H1 (cell line): Measurements from ENCODE around the gene UNC5B. TPM values are rescaled to one million over a fixed set of nuclear protein-coding genes. Genes with fewer than 3 reads are reported as not detected.

Experiments used
- CTCF ChIA-PET: fragments of 300-600 bp; sonication (Branson Sonifier 250); formaldehyde crosslinking; loops from one replicate; lab custom pipeline; 2021; ENCODE audit not compliant: partially characterized antibody; lab: Charles Lee
- POLR2A ChIA-PET: fragments of 300-600 bp; sonication (Branson Sonifier 250); formaldehyde crosslinking; loops from one replicate; lab custom pipeline; 2021; ENCODE audit warnings: inconsistent platforms; ENCODE audit not compliant: partially characterized antibody; lab: Charles Lee
- DNase-seq, 2 experiments: peaks; one replicate each; pipeline versions ENCODE4 v3.0.0 to v3.0.0-alpha.2; 2010 to 2022; ENCODE audit warnings: low spot score in 2 of 2, low read depth in 1 of 2, mixed read lengths in 1 of 2
- FAIRE-seq: peaks from 2 replicates; lab custom pipeline; 2011; peaks lifted over from hg19 to GRCh38; lab: Jason Lieb, UNC
- H2AFZ ChIP-seq: 2 replicates; pipeline ENCODE4 v1.8.1; 2012; ENCODE audit warnings: low read length, inconsistent platforms
- H2AK5ac ChIP-seq: 2 replicates; pipeline ENCODE4 v1.6.1; 2013; ENCODE audit warnings: low read depth, low read length
- H2BK120ac ChIP-seq: replicated peaks from 2 replicates; pipeline ENCODE3; 2013; ENCODE audit warnings: low read depth, low read length, inconsistent platforms
- H2BK12ac ChIP-seq: 2 replicates; pipeline ENCODE4 v1.6.1; 2013; ENCODE audit warnings: low read depth, low read length
- H2BK15ac ChIP-seq: 2 replicates; pipeline ENCODE4 v1.6.1; 2013; ENCODE audit warnings: low read length
- H2BK20ac ChIP-seq: 2 replicates; pipeline ENCODE4 v1.6.1; 2013; ENCODE audit warnings: low read length
- H2BK5ac ChIP-seq: 2 replicates; pipeline ENCODE4 v1.6.1; 2013; ENCODE audit warnings: low read depth, low read length
- H3K14ac ChIP-seq: 2 replicates; pipeline ENCODE4 v1.6.1; 2013; ENCODE audit warnings: inconsistent platforms; ENCODE audit not compliant: insufficient read length
- H3K18ac ChIP-seq: 2 replicates; pipeline ENCODE4 v1.6.1; 2013; ENCODE audit warnings: low read length; ENCODE audit errors: extremely low read depth
- H3K23ac ChIP-seq: 2 replicates; pipeline ENCODE4 v1.6.1; 2013; ENCODE audit warnings: inconsistent platforms; ENCODE audit not compliant: insufficient read length
- H3K23me2 ChIP-seq: 2 replicates; pipeline ENCODE4 v1.6.1; 2013; ENCODE audit warnings: low read depth, low read length
- H3K27ac ChIP-seq: 2 replicates; pipeline ENCODE4 v1.6.1; 2011; ENCODE audit warnings: low read depth, low read length, inconsistent platforms
- H3K27me3 ChIP-seq, 4 experiments: replicated peaks in 1 of 4; 1 replicate in 1 of 4; 2 replicates in 3 of 4; pipeline versions ENCODE4 v1.6.1 to v1.8.1; 2011 to 2013; ENCODE audit warnings: low read length in 3 of 4, mild to moderate bottlenecking in 3 of 4, inconsistent platforms in 2 of 4, mixed read lengths in 2 of 4, moderate library complexity in 1 of 4; ENCODE audit not compliant: control insufficient read depth in 3 of 4, insufficient read depth in 3 of 4; ENCODE audit errors: extremely low read depth in 1 of 4
- H3K36me3 ChIP-seq, 4 experiments: 2 replicates each; pipeline versions ENCODE4 v1.6.1 to v1.8.1; 2011 to 2013; ENCODE audit warnings: mild to moderate bottlenecking in 4 of 4, low read length in 3 of 4, moderate library complexity in 2 of 4, control low read depth in 1 of 4, inconsistent platforms in 1 of 4; ENCODE audit not compliant: insufficient read depth in 4 of 4, control insufficient read depth in 2 of 4
- H3K4ac ChIP-seq: replicated peaks from 2 replicates; pipeline ENCODE3; 2013; ENCODE audit warnings: low read length, low read depth, mixed read lengths, inconsistent platforms; ENCODE audit not compliant: insufficient read length
- H3K4me1 ChIP-seq, 4 experiments: replicated peaks in 1 of 4; 1 replicate in 1 of 4; 2 replicates in 3 of 4; pipeline versions ENCODE4 v1.6.1 to v1.8.1; 2011 to 2013; ENCODE audit warnings: low read length in 3 of 4, inconsistent platforms in 2 of 4, mixed read lengths in 1 of 4; ENCODE audit not compliant: insufficient read depth in 4 of 4, control insufficient read depth in 3 of 4
- H3K4me2 ChIP-seq, 2 experiments: 2 replicates each; pipeline versions ENCODE4 v1.6.1 to v1.8.1; 2011 to 2013; ENCODE audit warnings: low read depth in 2 of 2, low read length in 2 of 2, control low read depth in 1 of 2, inconsistent platforms in 1 of 2, mild to moderate bottlenecking in 1 of 2; ENCODE audit not compliant: insufficient read depth in 1 of 2
- H3K4me3 ChIP-seq, 4 experiments: fragments of 200-600, 300-600 bp in 1 of 4; sonication (generic), shearing (Covaris generic), sonication (Bioruptor Twin) in 1 of 4; 2 replicates each; pipeline versions ENCODE4 v1.5.1 to v1.8.1; 2011 to 2016; ENCODE audit warnings: low read length in 4 of 4, low read depth in 3 of 4, control low read depth in 2 of 4, inconsistent platforms in 2 of 4, mild to moderate bottlenecking in 2 of 4, mixed read lengths in 1 of 4, moderate library complexity in 1 of 4; ENCODE audit not compliant: insufficient read depth in 2 of 4; ENCODE audit errors: extremely low read depth in 1 of 4
- H3K56ac ChIP-seq: replicated peaks from 2 replicates; pipeline ENCODE3; 2013; ENCODE audit warnings: low read depth, mild to moderate bottlenecking, mixed read lengths, low read length, inconsistent platforms; ENCODE audit not compliant: insufficient read length
- H3K79me1 ChIP-seq: 2 replicates; pipeline ENCODE4 v1.6.1; 2013; ENCODE audit warnings: low read depth, low read length, control low read depth
- H3K79me2 ChIP-seq, 2 experiments: 2 replicates each; pipeline versions ENCODE4 v1.6.1 to v1.8.1; 2012 to 2013; ENCODE audit warnings: low read length in 2 of 2, mild to moderate bottlenecking in 2 of 2, inconsistent platforms in 1 of 2; ENCODE audit not compliant: insufficient read depth in 2 of 2, control insufficient read depth in 1 of 2
- H3K9ac ChIP-seq, 4 experiments: replicated peaks in 1 of 4; 1 replicate in 1 of 4; 2 replicates in 3 of 4; pipeline versions ENCODE4 v1.6.1 to v1.8.1; 2011 to 2013; ENCODE audit warnings: low read depth in 3 of 4, low read length in 3 of 4, control low read depth in 2 of 4, mild to moderate bottlenecking in 2 of 4, moderate library complexity in 2 of 4, inconsistent platforms in 1 of 4; ENCODE audit errors: extremely low read depth in 1 of 4
- H3K9me3 ChIP-seq, 2 experiments: 2 replicates each; pipeline versions ENCODE4 v1.6.1 to v1.8.1; 2012 to 2013; ENCODE audit warnings: mild to moderate bottlenecking in 2 of 2, moderate library complexity in 2 of 2, control low read depth in 1 of 2, inconsistent platforms in 1 of 2, low read depth in 1 of 2, low read length in 1 of 2, mixed read lengths in 1 of 2; ENCODE audit not compliant: insufficient read depth in 2 of 2
- H4K20me1 ChIP-seq, 2 experiments: replicated peaks in 1 of 2; 2 replicates each; pipeline versions ENCODE3 to v1.8.1; 2011 to 2013; ENCODE audit warnings: inconsistent platforms in 2 of 2, low read length in 2 of 2, mild to moderate bottlenecking in 1 of 2; ENCODE audit not compliant: insufficient read depth in 2 of 2, control insufficient read depth in 1 of 2
- H4K5ac ChIP-seq: 2 replicates; pipeline ENCODE4 v1.6.1; 2013; ENCODE audit warnings: low read length, low read depth, mixed read lengths, inconsistent platforms; ENCODE audit not compliant: insufficient read length
- H4K8ac ChIP-seq: 2 replicates; pipeline ENCODE4 v1.8.0; 2013; ENCODE audit warnings: mild to moderate bottlenecking, moderate library complexity, low read length, inconsistent platforms; ENCODE audit not compliant: insufficient read depth; ENCODE audit errors: extremely low read depth
- H4K91ac ChIP-seq: replicated peaks from 2 replicates; pipeline ENCODE3; 2013; ENCODE audit warnings: low read length, mixed read lengths, inconsistent platforms; ENCODE audit not compliant: insufficient read length
- BRCA1 ChIP-seq: IDR thresholded peaks from 2 replicates; pipeline ENCODE4 v1.6.1; 2012; ENCODE audit warnings: low read depth, low read length, improper control_type of control experiment
- EZH2 ChIP-seq: fragments of 200-600 bp; sonication (generic); IDR thresholded peaks from 2 replicates; pipeline ENCODE4 v1.7.1; 2012; ENCODE audit warnings: low read depth, mild to moderate bottlenecking, moderate library complexity, low read length, inconsistent platforms; ENCODE audit not compliant: severe bottlenecking
- RNF2 ChIP-seq: fragments of 200-900, 300-1000 bp; sonication (generic); IDR thresholded peaks from 2 replicates; pipeline ENCODE4 v1.7.1; 2016; ENCODE audit warnings: borderline replicate concordance, low read depth, mild to moderate bottlenecking, antibody characterized with exemption, low read length; ENCODE audit not compliant: poor library complexity, severe bottlenecking; ENCODE audit errors: missing control alignments
- SP1 ChIP-seq: IDR thresholded peaks from 2 replicates; pipeline ENCODE4 v1.6.1; 2011; ENCODE audit warnings: low read depth, low read length
- SP4 ChIP-seq: IDR thresholded peaks from 2 replicates; pipeline ENCODE4 v1.6.1; 2012; ENCODE audit warnings: low read length, inconsistent platforms
- SRF ChIP-seq: IDR thresholded peaks from 2 replicates; pipeline ENCODE4 v1.6.1; 2011; ENCODE audit warnings: mild to moderate bottlenecking, low read depth, low read length, moderate library complexity
- WGBS, 2 experiments: shearing (Covaris generic) in 1 of 2; methylation state at CpG; one replicate each; pipeline versions ENCODE4 v1.1.6 to v1.1.7; 2013 to 2015; ENCODE audit warnings: low lambda C conversion rate in 2 of 2, mixed read lengths in 2 of 2, inconsistent platforms in 1 of 2, low coverage in 1 of 2, missing lambda C conversion rate in 1 of 2; ENCODE audit not compliant: insufficient replicate concordance in 2 of 2, insufficient coverage in 1 of 2, insufficient read length in 1 of 2; ENCODE audit errors: extremely low coverage in 1 of 2, missing lambda C conversion rate in 1 of 2; 5-methylcytosine and 5-hydroxymethylcytosine counted together
- polyA plus RNA-seq, 7 experiments: library from polyadenylated mRNA; depleted of rRNA in 3 of 7; stranded (reverse) in 5 of 7; unstranded in 2 of 7; fragments of >200 nt in 5 of 7; fragments of 200-250 nt in 2 of 7; gene quantifications; 1 replicate in 5 of 7; 2 replicates in 1 of 7; 4 replicates in 1 of 7; pipeline versions ENCODE4 v1.2.1 to v1.2.3, GENCODE V29; 2011 to 2013; ENCODE audit warnings: missing spikeins in 2 of 7, mixed read lengths in 2 of 7
- total RNA-seq: library from RNA; stranded (reverse); fragmentation: NEBNext Ultra II Directional; extraction: Animal tissue kit (Norgen Biotek cat#: 25700); gene quantifications from 2 replicates; pipeline ENCODE4 v1.2.1, GENCODE V29; 2021

Gene UNC5B
- total and polyA plus RNA-seq, 2 of the 8 experiments (the other 6 are each of a cell fraction or from before 2014, with no cell fraction given) = 27.9 to 31.8 TPM

DNA sequence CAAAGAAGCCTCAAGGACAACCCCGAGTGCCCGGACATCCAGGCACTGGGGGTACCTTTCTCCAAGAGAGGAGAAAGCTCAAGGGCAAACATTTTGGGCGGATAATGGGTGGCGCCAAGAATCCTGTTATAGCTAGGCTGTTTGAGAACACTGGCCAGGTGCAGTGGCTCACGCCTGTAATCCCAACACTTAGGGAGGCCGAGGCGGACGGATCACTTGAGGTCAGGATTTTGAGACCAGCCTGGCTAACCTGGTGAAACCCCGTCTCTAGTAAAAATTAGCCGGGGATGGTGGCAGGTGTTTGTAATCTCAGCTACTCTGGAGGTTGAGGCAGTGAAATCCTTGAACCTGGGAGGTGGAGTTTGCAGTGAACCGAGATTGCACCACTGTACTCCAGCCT is 25.2 kb upstream of the UNC5B start:
- Histone ChIP-seq H3K14ac (no peak overlapping the region), H4K91ac (no peak overlapping the region), H3K36me3 (no peaks in the 10 kb centered on the region), H2BK120ac (no peak overlapping the region), H2BK15ac (no peak overlapping the region), H3K23ac (no peak overlapping the region), H3K9ac (no peak overlapping the region), H3K4me3 (no peak overlapping the region), H3K4ac (no peak overlapping the region), H3K23me2 (no peaks in the 10 kb centered on the region), H2AFZ (no peak overlapping the region), H2BK12ac (no peak overlapping the region), H4K8ac (no peak overlapping the region), H3K27ac (no peak overlapping the region), H3K56ac (no peak overlapping the region), H4K20me1 (no peaks in the 10 kb centered on the region), H3K79me1 (no peaks in the 10 kb centered on the region), H2AK5ac (no peak overlapping the region), H3K79me2 (no peaks in the 10 kb centered on the region), H3K27me3 (no peaks in the 10 kb centered on the region), H3K18ac (no peak overlapping the region), H2BK5ac (no peak overlapping the region), H2BK20ac (no peak overlapping the region), H4K5ac (no peak overlapping the region), H3K4me2 (no peak overlapping the region), H3K9me3 (no peaks in the 10 kb centered on the region), H3K4me1 (peaks cover 0 to 2% (median 0%) of the 10 kb centered on the region in 4 experiments; a peak in 3 of 7 replicates)
- 92% methylated on average over 11 of the region's 11 CpGs; no CpG with 5 or more reads in 1 of the 2 experiments for WGBS, 2 experiments
- TF ChIP-seq BRCA1 (no peak), SP4 (no peak), EZH2 (no peak), RNF2 (no peak), SRF (no peak), SP1 (no peak)
- CTCF ChIA-PET = interaction anchor here (0.6 to 1.6 kb wide), 6 partner anchors 10 to 284 kb away, joined by 3 to 4 read pairs (median 3); no protein-coding TSS in a partner anchor
- POLR2A ChIA-PET = no interaction called here
- DNase-seq = no peak
- FAIRE-seq = no peak
